Endodermal cell (in vitro differentiated cells): ENCODE results near the gene HAPLN2. TPM values are rescaled to one million over a fixed set of nuclear protein-coding genes. Genes with fewer than 3 reads are reported as not detected.
A peak's percentile ranks its signal among the peaks of the same experiment; 100 is the strongest.

ENCODE experiments used
- DNase-seq: peaks from one replicate; pipeline ENCODE4 v3.0.0-alpha.2; 2017
- H3K27ac ChIP-seq: 2 replicates; pipeline ENCODE4 v1.5.1; 2013; ENCODE audit warnings: mild to moderate bottlenecking, low read depth, low read length, moderate library complexity
- H3K27me3 ChIP-seq: 2 replicates; pipeline ENCODE4 v1.6.1; 2013; ENCODE audit warnings: mild to moderate bottlenecking, low read length, moderate library complexity; ENCODE audit not compliant: insufficient read depth, control insufficient read depth, poor library complexity, severe bottlenecking
- H3K36me3 ChIP-seq: 2 replicates; pipeline ENCODE4 v1.7.0; 2013; ENCODE audit warnings: mild to moderate bottlenecking, low read length, moderate library complexity; ENCODE audit not compliant: control insufficient read depth, insufficient read depth
- H3K4me1 ChIP-seq: one replicate; pipeline ENCODE4 v1.7.0; 2013; ENCODE audit warnings: low read length; ENCODE audit not compliant: control insufficient read depth, insufficient read depth
- H3K4me3 ChIP-seq: 2 replicates; pipeline ENCODE4 v1.5.1; 2013; ENCODE audit warnings: mild to moderate bottlenecking, low read length, moderate library complexity
- H3K9ac ChIP-seq: 2 replicates; pipeline ENCODE4 v1.6.1; 2013; ENCODE audit warnings: mild to moderate bottlenecking, low read length, moderate library complexity; ENCODE audit not compliant: poor library complexity, severe bottlenecking; ENCODE audit errors: extremely low read depth
- H3K9me3 ChIP-seq: 2 replicates; pipeline ENCODE4 v1.6.1; 2013; ENCODE audit warnings: mild to moderate bottlenecking, low read length, moderate library complexity; ENCODE audit not compliant: control insufficient read depth
- H3K27ac Mint-ChIP-seq: 2 replicates; pipeline ENCODE4 v1.8.0; 2020; ENCODE audit warnings: mixed read lengths
- H3K27me3 Mint-ChIP-seq: 2 replicates; pipeline ENCODE4 v1.8.0; 2021; ENCODE audit warnings: mild to moderate bottlenecking, mixed read lengths; ENCODE audit not compliant: insufficient read depth
- H3K36me3 Mint-ChIP-seq: 2 replicates; pipeline ENCODE4 v1.8.0; 2020; ENCODE audit warnings: low read depth, mixed read lengths
- H3K4me1 Mint-ChIP-seq: 2 replicates; pipeline ENCODE4 v1.8.0; 2020; ENCODE audit warnings: mixed read lengths
- H3K4me3 Mint-ChIP-seq: 2 replicates; pipeline ENCODE4 v1.8.0; 2020; ENCODE audit warnings: mild to moderate bottlenecking, moderate library complexity, mixed read lengths
- H3K9me3 Mint-ChIP-seq: 2 replicates; pipeline ENCODE4 v1.8.0; 2020; ENCODE audit warnings: mild to moderate bottlenecking, mixed read lengths
- WGBS, 2 experiments: methylation state at CpG; one replicate each; pipeline versions ENCODE4 v1.1.5 to v1.1.7; 2013; ENCODE audit warnings: missing lambda C conversion rate in 2 of 2, mixed read lengths in 1 of 2; ENCODE audit not compliant: insufficient coverage in 1 of 2, insufficient read length in 1 of 2; 5-methylcytosine and 5-hydroxymethylcytosine counted together
- total RNA-seq, 2 donors: library from RNA; stranded (reverse); fragmentation: NEBNext Ultra II Directional in 1 of 2; extraction: Animal tissue kit (Norgen Biotek cat#: 25700) in 1 of 2; gene quantifications; 2 replicates in 1 of 2; 3 replicates in 1 of 2; pipeline ENCODE4 v1.2.1, GENCODE V29; 2021
- TF ChIP-seq, protein P1 (sequence below): fragments of 200-600 bp; sonication (generic); conservative IDR thresholded peaks from 2 replicates; pipeline ENCODE4 v1.5.0; 2021; ENCODE audit warnings: antibody characterized with exemption, mild to moderate bottlenecking

The HAPLN2 gene
- total RNA-seq, 2 donors from 2014 or later: 0.42 to 2.8 TPM

DNA sequence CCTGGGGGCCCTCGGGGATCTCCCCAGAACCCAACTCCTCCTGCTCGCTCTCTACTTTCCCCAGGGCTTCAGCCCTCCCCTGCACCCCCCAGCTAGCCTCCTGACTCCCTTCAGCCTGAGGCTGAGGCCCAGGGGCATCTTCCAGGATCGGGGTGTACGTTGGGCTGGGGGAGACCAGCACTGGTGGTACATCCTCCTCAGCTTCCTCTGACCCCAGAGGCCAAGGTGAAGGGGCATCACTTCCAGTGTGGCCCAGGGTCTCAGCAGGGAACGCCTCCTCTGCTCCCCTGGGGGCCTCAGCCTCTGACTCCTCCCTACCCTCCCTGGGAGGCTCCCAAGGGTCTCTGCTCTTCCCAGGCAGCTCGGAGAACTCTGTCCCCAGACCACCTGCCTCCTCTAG lies 51.1 kb downstream of the HAPLN2 start:
- WGBS, 2 experiments: 85 to 100% methylated on average over 4 to 6 of the region's 6 CpGs
- H3K4me3 Mint-ChIP-seq: no peak overlapping the region
- TF ChIP-seq, protein P1, sequence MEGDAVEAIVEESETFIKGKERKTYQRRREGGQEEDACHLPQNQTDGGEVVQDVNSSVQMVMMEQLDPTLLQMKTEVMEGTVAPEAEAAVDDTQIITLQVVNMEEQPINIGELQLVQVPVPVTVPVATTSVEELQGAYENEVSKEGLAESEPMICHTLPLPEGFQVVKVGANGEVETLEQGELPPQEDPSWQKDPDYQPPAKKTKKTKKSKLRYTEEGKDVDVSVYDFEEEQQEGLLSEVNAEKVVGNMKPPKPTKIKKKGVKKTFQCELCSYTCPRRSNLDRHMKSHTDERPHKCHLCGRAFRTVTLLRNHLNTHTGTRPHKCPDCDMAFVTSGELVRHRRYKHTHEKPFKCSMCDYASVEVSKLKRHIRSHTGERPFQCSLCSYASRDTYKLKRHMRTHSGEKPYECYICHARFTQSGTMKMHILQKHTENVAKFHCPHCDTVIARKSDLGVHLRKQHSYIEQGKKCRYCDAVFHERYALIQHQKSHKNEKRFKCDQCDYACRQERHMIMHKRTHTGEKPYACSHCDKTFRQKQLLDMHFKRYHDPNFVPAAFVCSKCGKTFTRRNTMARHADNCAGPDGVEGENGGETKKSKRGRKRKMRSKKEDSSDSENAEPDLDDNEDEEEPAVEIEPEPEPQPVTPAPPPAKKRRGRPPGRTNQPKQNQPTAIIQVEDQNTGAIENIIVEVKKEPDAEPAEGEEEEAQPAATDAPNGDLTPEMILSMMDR: no peak
- H3K9me3 Mint-ChIP-seq: no peaks in the 10 kb centered on the region
- Histone ChIP-seq H3K9ac (no peak overlapping the region), H3K9me3 (no peaks in the 10 kb centered on the region), H3K4me1 (peaks cover 18% of the 10 kb centered on the region), H3K27ac (peak overlapping the region; percentile 84), H3K4me3 (no peak overlapping the region), H3K36me3 (peaks cover 19% of the 10 kb centered on the region), H3K27me3 (no peaks in the 10 kb centered on the region)
- peaks cover 29% of the 10 kb centered on the region for H3K36me3 Mint-ChIP-seq
- no peak overlapping the region for H3K27ac Mint-ChIP-seq
- peak; percentile 65 for DNase-seq
- no peaks in the 10 kb centered on the region for H3K27me3 Mint-ChIP-seq
- peaks cover 53% of the 10 kb centered on the region for H3K4me1 Mint-ChIP-seq

DNA sequence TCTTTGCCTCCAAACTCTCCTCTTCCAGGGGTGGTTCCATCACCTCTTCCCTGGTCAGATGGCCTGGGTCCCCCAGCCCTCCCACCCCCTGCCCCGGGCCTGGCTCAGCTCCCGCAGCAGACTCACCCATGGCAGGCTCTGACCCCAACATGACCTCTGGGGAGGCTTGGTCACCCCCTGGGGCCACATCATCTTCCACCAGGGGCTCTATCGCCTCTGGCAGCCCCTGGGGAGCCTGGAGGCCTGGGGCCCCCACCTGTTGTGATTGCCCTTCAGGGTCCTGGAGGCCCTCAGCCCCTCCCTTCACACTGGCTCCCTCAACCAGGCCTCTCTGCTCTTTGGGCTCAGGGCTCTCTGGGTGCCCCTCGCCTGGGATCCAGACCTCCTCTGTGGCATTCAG lies 51.6 kb downstream of the HAPLN2 start:
- peaks cover 19% of the 10 kb centered on the region for H3K4me1 ChIP-seq
- no peaks in the 10 kb centered on the region for H3K27me3 Mint-ChIP-seq

GRCh38 chr1:156671804-156672203 lies 52.6 kb downstream of the HAPLN2 start:
- Mint-ChIP-seq H3K4me1 (peaks cover 50% of the 10 kb centered on the region), H3K9me3 (no peaks in the 10 kb centered on the region), H3K27ac (no peak overlapping the region), H3K36me3 (peaks cover 29% of the 10 kb centered on the region), H3K4me3 (no peak overlapping the region), H3K27me3 (no peaks in the 10 kb centered on the region)
- no peak for DNase-seq
- no peak overlapping the region for H3K4me3 ChIP-seq
- peaks cover 19% of the 10 kb centered on the region for H3K36me3 ChIP-seq
- no peak overlapping the region for H3K27ac ChIP-seq
- TF ChIP-seq, protein P1: no peak
- WGBS, 2 experiments: 94 to 97% methylated on average over 2 of the region's 2 CpGs
- no peaks in the 10 kb centered on the region for H3K27me3 ChIP-seq
- peaks cover 21% of the 10 kb centered on the region for H3K4me1 ChIP-seq
- H3K9me3 ChIP-seq: no peaks in the 10 kb centered on the region
- no peak overlapping the region for H3K9ac ChIP-seq

More for the DNA sequence above, 51.6 kb downstream of the HAPLN2 start:
- peaks cover 29% of the 10 kb centered on the region for H3K36me3 Mint-ChIP-seq
- Histone ChIP-seq H3K9me3 (no peaks in the 10 kb centered on the region), H3K4me3 (no peak overlapping the region), H3K27ac (peak overlapping the region; percentile 84), H3K36me3 (peaks cover 19% of the 10 kb centered on the region), H3K9ac (no peak overlapping the region), H3K27me3 (no peaks in the 10 kb centered on the region)
- TF ChIP-seq, protein P1: no peak
- peak; percentile 65 for DNase-seq
- peaks cover 53% of the 10 kb centered on the region for H3K4me1 Mint-ChIP-seq
- H3K4me3 Mint-ChIP-seq: no peak overlapping the region
- H3K27ac Mint-ChIP-seq: no peak overlapping the region
- 69 to 100% methylated on average over 1 to 4 of the region's 4 CpGs for WGBS, 2 experiments
- no peaks in the 10 kb centered on the region for H3K9me3 Mint-ChIP-seq
